ENCODE results near the gene CFAP90. TPM values are rescaled to one million over a fixed set of nuclear protein-coding genes. Genes with fewer than 3 reads are reported as not detected.

CFAP90 gene
- total and polyA plus RNA-seq, 2 donors (not counting 3 experiments of a cell fraction or from before 2014, with no cell fraction given), result 0.07 TPM; not detected in 1

DNA sequence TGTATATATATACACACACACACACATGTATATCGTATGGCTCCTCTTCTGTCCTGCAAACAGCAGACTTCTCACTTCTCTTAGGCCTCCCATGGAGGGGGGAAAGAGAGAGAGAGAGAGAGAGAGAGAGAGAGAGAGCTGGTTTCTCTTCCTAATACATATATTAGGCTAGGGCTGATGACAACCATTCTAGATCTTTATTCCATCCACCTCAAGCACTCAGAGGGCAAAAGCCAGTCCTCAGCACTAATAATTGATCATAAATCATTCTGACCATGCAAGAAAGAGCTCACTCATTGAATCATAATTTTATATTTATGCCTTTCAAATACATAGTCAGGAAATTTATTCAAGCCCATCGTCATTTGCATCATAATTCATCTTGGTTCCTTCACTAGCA, 47.0 kb downstream of the CFAP90 start:
- ChIA-PET CTCF (interaction anchor here (1.6 kb wide), 1 partner anchor 1038 kb away, joined by 3 read pairs; no protein-coding TSS in a partner anchor), POLR2A (no interaction called here)
- TF ChIP-seq POLR2AphosphoS5 (IDR thresholded peaks at IDR 0.05; ENCODE audit: insufficient read depth, low read depth, low read length) (no peak), GATA2 (IDR thresholded peaks at IDR 0.05; ENCODE audit: insufficient read depth, insufficient read length, low read depth, low read length) (no peak)
- TF ChIP-seq, protein P1, sequence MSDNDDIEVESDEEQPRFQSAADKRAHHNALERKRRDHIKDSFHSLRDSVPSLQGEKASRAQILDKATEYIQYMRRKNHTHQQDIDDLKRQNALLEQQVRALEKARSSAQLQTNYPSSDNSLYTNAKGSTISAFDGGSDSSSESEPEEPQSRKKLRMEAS (IDR thresholded peaks at IDR 0.05; ENCODE audit: insufficient read depth, insufficient read length), result no peak
- TF ChIP-seq, protein P2, sequence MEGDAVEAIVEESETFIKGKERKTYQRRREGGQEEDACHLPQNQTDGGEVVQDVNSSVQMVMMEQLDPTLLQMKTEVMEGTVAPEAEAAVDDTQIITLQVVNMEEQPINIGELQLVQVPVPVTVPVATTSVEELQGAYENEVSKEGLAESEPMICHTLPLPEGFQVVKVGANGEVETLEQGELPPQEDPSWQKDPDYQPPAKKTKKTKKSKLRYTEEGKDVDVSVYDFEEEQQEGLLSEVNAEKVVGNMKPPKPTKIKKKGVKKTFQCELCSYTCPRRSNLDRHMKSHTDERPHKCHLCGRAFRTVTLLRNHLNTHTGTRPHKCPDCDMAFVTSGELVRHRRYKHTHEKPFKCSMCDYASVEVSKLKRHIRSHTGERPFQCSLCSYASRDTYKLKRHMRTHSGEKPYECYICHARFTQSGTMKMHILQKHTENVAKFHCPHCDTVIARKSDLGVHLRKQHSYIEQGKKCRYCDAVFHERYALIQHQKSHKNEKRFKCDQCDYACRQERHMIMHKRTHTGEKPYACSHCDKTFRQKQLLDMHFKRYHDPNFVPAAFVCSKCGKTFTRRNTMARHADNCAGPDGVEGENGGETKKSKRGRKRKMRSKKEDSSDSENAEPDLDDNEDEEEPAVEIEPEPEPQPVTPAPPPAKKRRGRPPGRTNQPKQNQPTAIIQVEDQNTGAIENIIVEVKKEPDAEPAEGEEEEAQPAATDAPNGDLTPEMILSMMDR (IDR thresholded peaks at IDR 0.05; ENCODE audit: extremely low read depth in 1 of 2, insufficient read depth in 1 of 2, low read depth in 1 of 2, low read length in 2 of 2), result no peak
- Histone ChIP-seq H3K79me2 (ENCODE audit: control insufficient read depth, insufficient read depth, low read length) (no peaks in the 10 kb centered on the region), H3K9ac (replicated peaks; ENCODE audit: extremely low read depth, insufficient read depth, low read length) (no peak overlapping the region), H4K20me1 (replicated peaks; ENCODE audit: control insufficient read depth, extremely low read depth, insufficient read depth, low read length) (no peaks in the 10 kb centered on the region), H3K4me1 (ENCODE audit: control insufficient read depth, extremely low read depth, insufficient read depth, low read length) (no peaks in the 10 kb centered on the region), H3K36me3 (ENCODE audit: control insufficient read depth in 2 of 2, extremely low read depth in 1 of 2, insufficient read depth in 2 of 2, low read length in 2 of 2) (no peaks in the 10 kb centered on the region), H2AFZ (ENCODE audit: low read depth, low read length) (no peak overlapping the region), H3K27me3 (ENCODE audit: control insufficient read depth in 2 of 2, insufficient read depth in 2 of 2, low read length in 2 of 2) (no peaks in the 10 kb centered on the region), H3K4me3 (replicated peaks in 1 of 3; ENCODE audit: insufficient read depth in 1 of 3, low read depth in 1 of 3, low read length in 3 of 3) (no peak overlapping the region), H3K27ac (ENCODE audit: insufficient read depth, low read depth, low read length) (no peak overlapping the region), H3K9me1 (replicated peaks; ENCODE audit: control insufficient read depth, extremely low read depth, insufficient read depth, low read length) (no peaks in the 10 kb centered on the region), H3K9me3 (replicated peaks; ENCODE audit: control insufficient read depth, insufficient read depth, low read length) (no peaks in the 10 kb centered on the region), H3K4me2 (ENCODE audit: insufficient read depth, low read length) (no peak overlapping the region)
- dilution Hi-C loops (cut with MboI; ENCODE audit: extremely low pct_ligation_motif_present, low sequenced_read_pairs) (no loop called here), intact Hi-C loops (cut with micrococcal nuclease) (no loop called here)
- FAIRE-seq (no peak), DNase-seq (ENCODE audit: low read depth, low spot score) (no peak)
- no TSS peak for BruUV-seq (replicated peaks)

DNA sequence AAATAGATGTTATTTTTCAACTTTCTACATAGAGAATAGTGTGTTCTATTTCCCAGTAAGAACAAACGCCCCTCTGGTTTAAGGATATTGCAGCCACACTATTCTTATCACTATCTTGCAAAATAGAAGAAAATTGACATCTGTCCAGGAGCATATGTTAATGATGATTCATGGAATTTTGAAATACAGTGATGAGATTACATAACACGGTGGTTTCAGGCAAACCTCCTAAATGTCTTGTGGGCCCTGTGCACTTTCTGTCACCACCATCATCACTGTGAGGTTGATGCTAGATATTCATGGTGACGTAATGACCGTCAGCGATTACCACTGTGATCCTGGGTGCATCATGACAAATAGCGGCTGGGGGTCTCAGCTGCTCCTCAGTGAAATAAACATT, 48.1 kb downstream of the CFAP90 start:
- H4K20me1 ChIP-seq (replicated peaks; ENCODE audit: control insufficient read depth, extremely low read depth, insufficient read depth, low read length), result no peaks in the 10 kb centered on the region
- H3K9me1 ChIP-seq (replicated peaks; ENCODE audit: control insufficient read depth, extremely low read depth, insufficient read depth, low read length), result no peaks in the 10 kb centered on the region
- no peaks in the 10 kb centered on the region for H3K9me3 ChIP-seq (replicated peaks; ENCODE audit: control insufficient read depth, insufficient read depth, low read length)
- H3K27ac ChIP-seq (ENCODE audit: insufficient read depth, low read depth, low read length), result no peak overlapping the region
- ChIA-PET CTCF (no interaction called here), POLR2A (no interaction called here)
- no peak overlapping the region for H3K4me2 ChIP-seq (ENCODE audit: insufficient read depth, low read length)
- intact Hi-C loops (cut with micrococcal nuclease) (no loop called here), dilution Hi-C loops (cut with MboI; ENCODE audit: extremely low pct_ligation_motif_present, low sequenced_read_pairs) (no loop called here)
- no peak for DNase-seq (ENCODE audit: low read depth, low spot score)
- no peak for FAIRE-seq
- no peak overlapping the region for H2AFZ ChIP-seq (ENCODE audit: low read depth, low read length)
- H3K79me2 ChIP-seq (ENCODE audit: control insufficient read depth, insufficient read depth, low read length), result no peaks in the 10 kb centered on the region
- H3K4me3 ChIP-seq (replicated peaks in 1 of 3; ENCODE audit: insufficient read depth in 1 of 3, low read depth in 1 of 3, low read length in 3 of 3), result no peak overlapping the region
- no TSS peak for BruUV-seq (replicated peaks)
- H3K4me1 ChIP-seq (ENCODE audit: control insufficient read depth, extremely low read depth, insufficient read depth, low read length), result no peaks in the 10 kb centered on the region
- H3K9ac ChIP-seq (replicated peaks; ENCODE audit: extremely low read depth, insufficient read depth, low read length), result no peak overlapping the region
- no peak for TF ChIP-seq MYC (IDR thresholded peaks at IDR 0.05; ENCODE audit: low read depth, low read length)
- no peak for TF ChIP-seq POLR2A (IDR thresholded peaks at IDR 0.05; ENCODE audit: low read depth, low read length)
- TF ChIP-seq EZH2 (IDR thresholded peaks at IDR 0.05; ENCODE audit: borderline replicate concordance, low read depth, low read length, severe bottlenecking), result no peak
- TF ChIP-seq POLR2AphosphoS5 (IDR thresholded peaks at IDR 0.05; ENCODE audit: insufficient read depth, low read depth, low read length), result no peak
- no peak for TF ChIP-seq JUN (IDR thresholded peaks at IDR 0.05; ENCODE audit: borderline replicate concordance, insufficient read depth, insufficient read length, low read depth)
- TF ChIP-seq, protein P1 (IDR thresholded peaks at IDR 0.05; ENCODE audit: insufficient read depth, insufficient read length), result no peak
- no peak for TF ChIP-seq FOS (IDR thresholded peaks at IDR 0.05; ENCODE audit: borderline replicate concordance, insufficient read depth, low read length)
- TF ChIP-seq, protein P2 (IDR thresholded peaks at IDR 0.05; ENCODE audit: extremely low read depth in 1 of 2, insufficient read depth in 1 of 2, low read depth in 1 of 2, low read length in 2 of 2), result no peak
- no peak for TF ChIP-seq GATA2 (IDR thresholded peaks at IDR 0.05; ENCODE audit: insufficient read depth, insufficient read length, low read depth, low read length)
- H3K36me3 ChIP-seq (ENCODE audit: control insufficient read depth in 2 of 2, extremely low read depth in 1 of 2, insufficient read depth in 2 of 2, low read length in 2 of 2), result no peaks in the 10 kb centered on the region
- H3K27me3 ChIP-seq (ENCODE audit: control insufficient read depth in 2 of 2, insufficient read depth in 2 of 2, low read length in 2 of 2), result no peaks in the 10 kb centered on the region

Measured in endothelial cell of umbilical vein (primary cell).